B cell (primary cell): ENCODE results near the gene FAM219A. TPM values are rescaled to one million over a fixed set of nuclear protein-coding genes. Genes with fewer than 3 reads are reported as not detected.

ENCODE experiments used
- ATAC-seq: fragments of 200-7000 bp; cut with Tn5 transposase; one replicate; pipeline ENCODE4 v1.10.0; 2021; ENCODE audit warnings: low read depth, mild to moderate bottlenecking, moderate number of reproducible peaks, moderate library complexity
- CTCF ChIA-PET: fragments of 350-600 bp; sonication (Branson Sonifier 250); formaldehyde crosslinking; loops from one replicate; lab custom pipeline; 2021; ENCODE audit warnings: antibody characterized with exemption, inconsistent platforms; lab: Charles Lee
- POLR2A ChIA-PET: fragments of 350-600 bp; sonication (Branson Sonifier 250); formaldehyde crosslinking; loops from one replicate; lab custom pipeline; 2021; ENCODE audit warnings: antibody characterized with exemption; lab: Charles Lee
- DNase-seq: peaks from one replicate; pipeline ENCODE4 v3.0.0; 2013
- H2AFZ ChIP-seq: 2 replicates; pipeline ENCODE4 v1.6.1; 2012; ENCODE audit warnings: mild to moderate bottlenecking, low read depth, low read length; ENCODE audit not compliant: insufficient read depth, poor library complexity, severe bottlenecking
- H3K27ac ChIP-seq, 2 donors: 1 replicate in 1 of 2; 2 replicates in 1 of 2; pipeline ENCODE4 v1.5.1; 2012 to 2013; ENCODE audit warnings: low read length in 2 of 2, mild to moderate bottlenecking in 2 of 2, moderate library complexity in 1 of 2
- H3K27me3 ChIP-seq, 4 experiments: fragments of 200-600 bp in 1 of 4; sonication (generic) in 1 of 4; replicated peaks in 1 of 4; 1 replicate in 2 of 4; 2 replicates in 2 of 4; pipeline versions ENCODE4 v1.6.1 to v1.7.0; 2013 to 2016; ENCODE audit warnings: low read length in 3 of 4, mild to moderate bottlenecking in 2 of 4, mixed read lengths in 1 of 4, moderate library complexity in 1 of 4; ENCODE audit not compliant: insufficient read depth in 4 of 4, control insufficient read depth in 3 of 4; ENCODE audit errors: control extremely low read depth in 1 of 4
- H3K36me3 ChIP-seq, 2 experiments: replicated peaks in 1 of 2; 1 replicate in 1 of 2; 2 replicates in 1 of 2; pipeline versions ENCODE4 v1.6.1 to v1.7.1; 2013; ENCODE audit warnings: low read length in 1 of 2; ENCODE audit not compliant: insufficient read depth in 2 of 2, control insufficient read depth in 1 of 2; ENCODE audit errors: control extremely low read depth in 1 of 2, extremely low read depth in 1 of 2
- H3K4me1 ChIP-seq, 2 donors: fragments of 200-600 bp in 1 of 2; sonication (generic) in 1 of 2; 1 replicate in 1 of 2; 2 replicates in 1 of 2; pipeline versions ENCODE4 v1.5.1 to v1.6.1; 2013 to 2017; ENCODE audit warnings: low read length in 2 of 2; ENCODE audit not compliant: control insufficient read depth in 2 of 2, insufficient read depth in 2 of 2
- H3K4me2 ChIP-seq: replicated peaks from 2 replicates; pipeline ENCODE3; 2012; ENCODE audit warnings: mild to moderate bottlenecking, low read depth, low read length; ENCODE audit not compliant: poor library complexity, severe bottlenecking
- H3K4me3 ChIP-seq, 5 experiments: fragments of 200-600 bp in 1 of 5; sonication (generic) in 1 of 5; 1 replicate in 3 of 5; 2 replicates in 2 of 5; pipeline versions ENCODE4 v1.5.1 to v1.7.0; 2011 to 2016; ENCODE audit warnings: low read length in 4 of 5, mild to moderate bottlenecking in 4 of 5, low read depth in 2 of 5, control low read depth in 1 of 5, moderate library complexity in 1 of 5; ENCODE audit not compliant: insufficient read depth in 1 of 5; ENCODE audit errors: control extremely low read depth in 1 of 5, extremely low read depth in 1 of 5
- H3K79me2 ChIP-seq: fragments of 200-600 bp; sonication (generic); one replicate; pipeline ENCODE4 v1.6.0; 2016; ENCODE audit warnings: low read length; ENCODE audit not compliant: control insufficient read depth, insufficient read depth
- H3K9ac ChIP-seq: fragments of 200-600 bp; sonication (generic); 2 replicates; pipeline ENCODE4 v1.6.1; 2017; ENCODE audit warnings: mild to moderate bottlenecking, low read length, moderate library complexity
- H3K9me3 ChIP-seq, 3 donors: one replicate each; pipeline versions ENCODE4 v1.6.1 to v1.7.1; 2013; ENCODE audit warnings: low read length in 2 of 3; ENCODE audit not compliant: control insufficient read depth in 2 of 3, insufficient read depth in 1 of 3; ENCODE audit errors: control extremely low read depth in 1 of 3
- H4K20me1 ChIP-seq: 2 replicates; pipeline ENCODE4 v1.6.0; 2012; ENCODE audit warnings: mild to moderate bottlenecking, low read length; ENCODE audit not compliant: insufficient read depth, control insufficient read depth, poor library complexity, severe bottlenecking
- H3K27ac Mint-ChIP-seq: one replicate; pipeline ENCODE4 v1.8.0; 2021; ENCODE audit warnings: mixed read lengths
- H3K27me3 Mint-ChIP-seq: one replicate; pipeline ENCODE4 v1.8.0; 2021; ENCODE audit warnings: mixed read lengths
- H3K4me1 Mint-ChIP-seq: one replicate; pipeline ENCODE4 v1.8.0; 2021; ENCODE audit warnings: mixed read lengths
- H3K4me3 Mint-ChIP-seq: one replicate; pipeline ENCODE4 v1.8.0; 2021; ENCODE audit warnings: mixed read lengths
- H3K9me3 Mint-ChIP-seq: one replicate; pipeline ENCODE4 v1.8.0; 2022; ENCODE audit warnings: mixed read lengths; ENCODE audit not compliant: insufficient read depth
- EZH2 ChIP-seq: IDR thresholded peaks from 2 replicates; pipeline ENCODE4 v1.6.1; 2012; ENCODE audit warnings: borderline replicate concordance, low read depth, mild to moderate bottlenecking, moderate library complexity, low read length; ENCODE audit not compliant: insufficient read depth, poor library complexity, severe bottlenecking
- WGBS: methylation state at CpG from one replicate; pipeline ENCODE4 v1.1.5; 2013; ENCODE audit warnings: missing lambda C conversion rate; ENCODE audit not compliant: insufficient coverage; 5-methylcytosine and 5-hydroxymethylcytosine counted together
- intact Hi-C: fragments of 100-400 bp; cut with micrococcal nuclease; formaldehyde crosslinking; loops from one replicate; pipeline ENCODE4 v1.10.0; 2022
- polyA plus RNA-seq: library from polyadenylated mRNA; depleted of rRNA; stranded (reverse); fragments of >200 nt; gene quantifications from 2 replicates; pipeline ENCODE4 v1.2.3, GENCODE V29; 2012
- total RNA-seq, 2 donors: library from RNA; stranded (reverse); fragments of 120-200 nt in 1 of 2; gene quantifications; 1 replicate in 1 of 2; 2 replicates in 1 of 2; pipeline versions ENCODE4 v1.2.3 to v1.2.4, GENCODE V29; 2013 to 2022
- TF ChIP-seq, protein P1 (sequence below): fragments of 200-600 bp; IDR thresholded peaks from one replicate; pipeline ENCODE4 v1.8.0; 2022; ENCODE audit warnings: antibody characterized with exemption, mild to moderate bottlenecking

FAM219A gene
- total and polyA plus RNA-seq, 2 donors (not counting 1 experiment from before 2014, with no cell fraction given), result 12.9 to 17.3 TPM

- H4K20me1 ChIP-seq, result peaks cover 49% of the 10 kb centered on the region
- ATAC-seq, result no peak
- POLR2A ChIA-PET, result no interaction called here
- Mint-ChIP-seq H3K4me3 (peak overlapping the region; percentile 13), H3K27ac (no peak overlapping the region), H3K27me3 (peaks cover under 1% of the 10 kb centered on the region), H3K9me3 (no peaks in the 10 kb centered on the region), H3K4me1 (peaks cover 35% of the 10 kb centered on the region)
- no peak overlapping the region for H3K27ac ChIP-seq
- H3K4me3 ChIP-seq, result no peak overlapping the region
- TF ChIP-seq, protein P1, sequence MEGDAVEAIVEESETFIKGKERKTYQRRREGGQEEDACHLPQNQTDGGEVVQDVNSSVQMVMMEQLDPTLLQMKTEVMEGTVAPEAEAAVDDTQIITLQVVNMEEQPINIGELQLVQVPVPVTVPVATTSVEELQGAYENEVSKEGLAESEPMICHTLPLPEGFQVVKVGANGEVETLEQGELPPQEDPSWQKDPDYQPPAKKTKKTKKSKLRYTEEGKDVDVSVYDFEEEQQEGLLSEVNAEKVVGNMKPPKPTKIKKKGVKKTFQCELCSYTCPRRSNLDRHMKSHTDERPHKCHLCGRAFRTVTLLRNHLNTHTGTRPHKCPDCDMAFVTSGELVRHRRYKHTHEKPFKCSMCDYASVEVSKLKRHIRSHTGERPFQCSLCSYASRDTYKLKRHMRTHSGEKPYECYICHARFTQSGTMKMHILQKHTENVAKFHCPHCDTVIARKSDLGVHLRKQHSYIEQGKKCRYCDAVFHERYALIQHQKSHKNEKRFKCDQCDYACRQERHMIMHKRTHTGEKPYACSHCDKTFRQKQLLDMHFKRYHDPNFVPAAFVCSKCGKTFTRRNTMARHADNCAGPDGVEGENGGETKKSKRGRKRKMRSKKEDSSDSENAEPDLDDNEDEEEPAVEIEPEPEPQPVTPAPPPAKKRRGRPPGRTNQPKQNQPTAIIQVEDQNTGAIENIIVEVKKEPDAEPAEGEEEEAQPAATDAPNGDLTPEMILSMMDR, result no peak
- no peak for TF ChIP-seq EZH2
- peaks cover 0 to 4% (median 0%) of the 10 kb centered on the region in 3 donors for H3K9me3 ChIP-seq
- no peak overlapping the region for H3K9ac ChIP-seq
- intact Hi-C loops, result loop anchor here (5.0 to 10.0 kb wide), 5 partner anchors 46 to 1271 kb away; partner anchors contain the start of gene UBE2R2
- peaks cover 14 to 24% of the 10 kb centered on the region in 2 donors for H3K4me1 ChIP-seq
- H3K36me3 ChIP-seq, result no peaks in the 10 kb centered on the region
- H2AFZ ChIP-seq, result no peak overlapping the region
- H3K4me2 ChIP-seq, result no peak overlapping the region
- WGBS, result 22% methylated on average over 1 of the region's 1 CpG
- peaks cover 0 to 3% (median 0%) of the 10 kb centered on the region in 4 experiments for H3K27me3 ChIP-seq
- no peak for DNase-seq
- H3K79me2 ChIP-seq, result peaks cover 58% of the 10 kb centered on the region
- CTCF ChIA-PET, result interaction anchor here (1.1 to 2.0 kb wide), 2 partner anchors 11 to 13 kb away, joined by 3 to 5 read pairs; no protein-coding TSS in a partner anchor
These were observed 2.2 kb downstream of the FAM219A start for GRCh38 chr9:34456151-34456550.

DNA sequence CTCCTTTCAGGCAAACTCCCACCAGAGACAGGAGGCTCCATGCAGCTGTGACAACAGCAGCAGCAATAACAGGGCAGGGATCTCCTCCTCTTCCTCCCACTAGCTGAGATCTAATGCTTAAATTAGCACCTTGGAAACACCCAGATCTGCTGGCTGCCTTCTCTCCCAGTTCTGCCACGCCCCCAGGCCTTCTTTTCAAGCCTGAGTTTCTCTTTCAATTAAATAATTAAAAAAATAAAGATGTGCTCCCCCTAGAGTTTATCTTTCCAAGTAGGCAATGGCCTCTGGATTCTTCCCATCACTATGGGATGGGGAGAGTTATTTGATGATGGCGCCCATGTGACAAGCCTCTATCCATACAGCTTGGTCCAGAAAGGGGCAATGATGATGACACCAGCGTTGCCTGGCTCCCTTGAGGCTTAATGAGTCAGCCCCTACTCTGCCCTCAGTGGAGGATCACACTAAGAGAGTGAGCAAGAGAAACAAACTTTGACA lies 3.8 kb downstream of the FAM219A start:
- Histone ChIP-seq H3K9me3 (peaks cover 0 to 4% (median 0%) of the 10 kb centered on the region in 3 donors), H3K4me2 (no peak overlapping the region), H3K4me3 (no peak overlapping the region), H3K27ac (no peak overlapping the region), H3K4me1 (peaks cover 14 to 21% of the 10 kb centered on the region in 2 donors), H3K9ac (no peak overlapping the region), H2AFZ (no peak overlapping the region), H4K20me1 (peaks cover 55% of the 10 kb centered on the region), H3K27me3 (no peaks in the 10 kb centered on the region), H3K36me3 (no peaks in the 10 kb centered on the region), H3K79me2 (peaks cover 64% of the 10 kb centered on the region)
- WGBS, result 71% methylated on average over 2 of the region's 3 CpGs
- H3K9me3 Mint-ChIP-seq, result no peaks in the 10 kb centered on the region
- intact Hi-C loops, result loop anchor here (5.0 to 10.0 kb wide), 5 partner anchors 48 to 1273 kb away; partner anchors contain the start of gene UBE2R2
- ATAC-seq (no peak), DNase-seq (no peak)
- POLR2A ChIA-PET, result no interaction called here
- no peak overlapping the region for H3K4me3 Mint-ChIP-seq
- CTCF ChIA-PET, result interaction anchor here (0.8 to 2.0 kb wide), 3 partner anchors 11 to 288 kb away, joined by 3 to 7 read pairs (median 5); no protein-coding TSS in a partner anchor
- TF ChIP-seq, protein P1, result no peak
- no peak for TF ChIP-seq EZH2
- H3K27me3 Mint-ChIP-seq, result no peaks in the 10 kb centered on the region
- no peak overlapping the region for H3K27ac Mint-ChIP-seq
- H3K4me1 Mint-ChIP-seq, result peaks cover 32% of the 10 kb centered on the region
